MV-4-11 (cell line): Measurements from ENCODE around the gene EIF3L.

Source experiments
- DNase-seq: peaks from one replicate; lab custom pipeline; 2025; lab: John Stamatoyannopoulos, UW

The EIF3L gene

GRCh38 chr22:37905534-37906363 lies 56.5 kb downstream of the EIF3L start, which contains the start of gene MICALL1:
TSS of gene MICALL1 (plus strand) at chr22:37906297. CDS start at chr22:37906423, 126 bp downstream.
- DNase-seq: peak; percentile 40

GRCh38 chr22:37906364-37907008 lies 57.3 kb downstream of the EIF3L start:
- no peak for DNase-seq

GRCh38 chr22:37907036-37907954 lies 58.1 kb downstream of the EIF3L start:
- DNase-seq: no peak

- DNase-seq: no peak
Measured at GRCh38 chr22:37909766-37910165, 60.5 kb downstream of the EIF3L start.

GRCh38 chr22:37910890-37911672 lies 61.9 kb downstream of the EIF3L start:
- DNase-seq: no peak

GRCh38 chr22:37911697-37912096 lies 62.5 kb downstream of the EIF3L start:
- DNase-seq: no peak

- no peak for DNase-seq
Measured at GRCh38 chr22:37912171-37912570, 63.0 kb downstream of the EIF3L start.

- DNase-seq: no peak
Measured at GRCh38 chr22:37913233-37913721, 64.1 kb downstream of the EIF3L start.

- DNase-seq: no peak
Measured at GRCh38 chr22:37916311-37916710, 67.1 kb downstream of the EIF3L start.

- DNase-seq: no peak
Measured at GRCh38 chr22:37917874-37918548, 68.8 kb downstream of the EIF3L start.

GRCh38 chr22:37918580-37919270 lies 69.5 kb downstream of the EIF3L start:
- DNase-seq: no peak

GRCh38 chr22:37920126-37920525 lies 70.9 kb downstream of the EIF3L start:
- peak; percentile 81 for DNase-seq

- no peak for DNase-seq
Measured at GRCh38 chr22:37922191-37922590, 73.0 kb downstream of the EIF3L start.

- no peak for DNase-seq
Measured at GRCh38 chr22:37923927-37924326, 74.7 kb downstream of the EIF3L start.

GRCh38 chr22:37924386-37925065 lies 75.3 kb downstream of the EIF3L start:
- no peak for DNase-seq

- DNase-seq: no peak
Measured at GRCh38 chr22:37925330-37925729, 76.1 kb downstream of the EIF3L start.

- no peak for DNase-seq
Measured at GRCh38 chr22:37925767-37926166, 76.5 kb downstream of the EIF3L start.

GRCh38 chr22:37926358-37926757 lies 77.1 kb downstream of the EIF3L start:
- no peak for DNase-seq
